Myocyte (in vitro differentiated cells): ENCODE measurements around the gene ZFAND3. TPM values are rescaled to one million over a fixed set of nuclear protein-coding genes. Genes with fewer than 3 reads are reported as not detected.

Experiments
- DNase-seq: peaks from one replicate; pipeline ENCODE4 v3.0.0-alpha.2; 2012; ENCODE audit warnings: low read depth
- total RNA-seq: library from RNA; depleted of rRNA; stranded (reverse); fragments of >200 nt; gene quantifications from 2 replicates; pipeline ENCODE4 v1.2.3, GENCODE V29; 2014

Gene ZFAND3
- total RNA-seq, 1 donor from 2014 or later = 26.9 TPM

DNA sequence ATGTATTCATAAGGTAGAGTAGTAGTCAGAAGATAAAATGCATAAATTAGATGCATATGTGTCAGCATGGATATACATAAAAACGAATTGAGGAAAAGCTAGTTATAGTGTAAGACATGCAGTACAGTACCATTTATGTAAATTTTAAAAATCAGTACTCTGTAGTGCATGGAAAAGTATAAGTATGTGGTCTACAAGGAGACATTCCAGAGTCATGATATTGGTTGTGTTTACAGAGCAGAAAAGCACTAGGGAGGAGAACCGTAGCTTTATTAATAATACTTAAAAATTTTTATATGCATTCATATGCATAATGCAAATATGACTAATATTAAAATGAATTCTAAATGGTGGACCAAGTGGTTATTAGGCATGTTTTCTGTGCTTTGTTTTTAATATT lies 220.0 kb downstream of the ZFAND3 start:
- DNase-seq = no peak

DNA sequence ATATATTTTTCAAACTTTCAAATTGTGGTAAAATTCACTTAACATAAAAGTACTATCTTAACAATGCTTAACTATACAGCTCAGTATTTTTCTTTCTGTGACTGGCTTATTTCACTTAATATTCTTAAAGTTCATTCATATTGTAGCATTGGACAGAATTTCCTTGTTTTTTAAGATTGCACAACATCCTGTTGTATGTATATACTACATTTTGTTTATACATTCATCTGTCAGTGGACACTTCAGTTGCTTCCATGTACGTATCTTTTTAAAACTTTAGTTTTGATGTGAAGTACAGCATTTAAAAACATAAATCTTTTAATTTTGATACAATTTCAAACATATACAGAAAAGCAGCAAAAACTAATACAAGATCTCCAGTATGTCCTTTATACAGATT lies 220.7 kb downstream of the ZFAND3 start:
- no peak for DNase-seq

DNA sequence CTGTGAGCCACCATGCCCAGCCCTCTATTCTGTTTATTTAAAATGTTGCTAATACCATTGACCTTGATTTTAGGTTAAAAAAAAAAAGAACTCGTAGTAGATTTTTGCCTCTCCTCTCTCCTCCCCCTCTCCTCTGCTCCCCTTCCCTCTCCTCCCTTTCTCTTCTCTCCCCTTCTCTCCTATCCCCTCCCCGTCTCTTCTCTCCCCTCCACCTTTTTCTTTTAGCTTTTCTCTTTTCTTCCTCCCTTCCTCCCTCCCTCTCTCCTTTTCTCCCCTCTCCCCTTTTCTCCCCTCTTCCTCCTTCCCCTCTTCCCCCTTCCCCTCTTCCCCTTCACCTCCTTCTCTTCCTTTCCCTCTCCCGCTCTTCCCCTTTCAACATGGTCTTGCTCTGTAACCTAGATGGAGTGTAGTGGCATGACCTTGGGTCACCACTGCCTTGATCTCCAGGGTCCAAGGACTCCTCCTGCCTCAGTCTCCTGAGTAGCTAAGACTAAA lies 223.8 kb downstream of the ZFAND3 start:
- DNase-seq = no peak

DNA sequence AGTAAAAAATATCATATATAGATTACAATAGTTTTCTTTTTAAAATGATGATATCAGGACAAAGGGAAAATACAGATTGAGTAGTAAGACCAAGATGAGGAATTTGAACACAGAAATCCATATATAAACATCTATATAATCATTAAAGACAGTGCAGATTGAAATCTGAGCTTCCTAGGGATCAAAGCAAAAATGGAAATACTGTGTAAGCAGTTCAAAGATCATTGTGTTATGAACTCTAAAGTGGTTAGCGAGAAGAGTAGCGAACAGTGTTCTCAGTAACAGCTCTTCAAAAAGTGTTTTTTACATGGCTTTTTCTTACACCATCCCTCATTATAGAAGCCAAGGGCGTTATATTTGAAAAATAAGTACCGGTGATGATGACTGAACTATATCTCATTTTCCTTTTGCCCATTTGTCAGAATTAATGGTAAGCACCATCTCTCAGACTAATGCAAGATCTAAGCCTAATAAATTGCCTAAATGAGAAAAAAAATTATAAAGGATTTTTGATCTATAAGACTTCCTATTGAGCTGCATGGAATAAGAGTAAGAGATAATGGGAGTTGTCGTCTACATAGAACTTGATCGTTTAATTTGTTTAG lies 226.3 kb downstream of the ZFAND3 start:
- no peak for DNase-seq

DNA sequence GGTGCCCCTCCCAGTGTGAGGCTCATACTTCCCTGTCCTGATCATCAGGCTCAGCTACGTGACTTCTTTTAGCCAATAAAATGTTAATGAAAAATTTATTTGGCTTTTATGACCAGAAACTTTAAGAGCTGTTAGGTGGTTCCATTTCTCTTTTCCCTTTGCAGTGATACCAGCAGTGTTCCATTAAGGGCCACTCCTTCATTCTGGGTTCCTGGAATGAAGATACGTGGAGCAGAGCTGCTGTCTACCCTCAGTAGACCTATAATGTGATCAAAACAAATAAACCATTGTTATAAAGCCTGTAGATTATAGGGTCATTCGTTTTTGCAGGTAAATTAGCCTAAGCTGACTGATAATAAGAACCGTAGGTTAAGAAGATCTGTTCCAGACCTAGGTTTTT lies 228.0 kb downstream of the ZFAND3 start:
- DNase-seq = no peak

DNA sequence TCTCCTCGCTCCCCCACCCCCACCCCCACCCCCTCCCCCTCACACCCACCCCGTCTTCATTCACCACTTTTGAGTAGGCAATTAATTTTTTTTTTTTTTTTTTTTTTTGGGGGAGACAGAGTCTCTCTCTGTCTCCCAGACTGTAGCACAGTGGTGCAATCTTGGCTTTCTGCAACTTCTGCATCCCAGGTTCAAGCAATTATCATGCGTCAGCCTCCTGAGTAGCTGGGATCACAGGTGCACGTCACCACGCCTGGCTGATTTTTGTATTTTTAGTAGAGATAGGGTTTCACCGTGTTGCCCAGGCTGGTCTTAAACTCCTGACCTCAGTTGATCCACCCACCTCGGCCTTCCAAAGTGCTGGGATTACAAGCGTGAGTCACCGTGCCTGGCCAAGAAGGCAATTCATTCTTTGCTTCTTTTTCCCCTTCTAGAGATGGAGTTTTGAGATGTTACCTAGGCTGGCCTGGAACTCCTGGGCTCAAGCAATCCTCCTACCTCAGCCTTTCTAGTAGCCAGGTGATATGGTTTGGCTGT lies 230.4 kb downstream of the ZFAND3 start:
- peak; percentile 9 for DNase-seq

DNA sequence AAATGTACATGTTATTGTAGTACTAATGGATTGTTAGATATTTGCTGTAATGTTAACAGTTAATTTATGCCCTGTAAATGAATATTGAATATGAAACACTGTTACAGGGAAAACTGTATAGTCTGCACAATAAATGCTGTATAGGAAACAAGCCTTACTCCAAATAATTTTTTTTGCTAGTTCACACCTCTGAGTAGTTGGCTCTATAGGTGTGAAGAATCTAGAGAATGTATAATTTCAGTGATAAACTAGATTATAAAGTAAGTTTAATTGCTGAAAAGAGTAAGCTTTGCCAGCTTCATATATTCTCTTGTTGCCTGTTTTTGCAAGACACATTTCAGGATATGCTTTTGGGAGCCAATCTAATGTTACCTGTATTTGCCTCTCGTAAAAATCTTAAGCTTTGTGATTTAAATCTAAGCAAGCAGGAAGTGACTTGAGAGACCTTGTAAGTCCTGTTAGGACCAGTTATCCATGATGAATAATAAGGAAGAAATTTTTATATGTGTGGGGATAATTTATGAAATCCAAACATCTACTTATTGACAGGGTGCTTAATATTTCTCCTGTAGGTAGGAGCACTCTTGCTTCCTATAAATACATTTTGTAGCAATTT lies 232.4 kb downstream of the ZFAND3 start:
- no peak for DNase-seq

DNA sequence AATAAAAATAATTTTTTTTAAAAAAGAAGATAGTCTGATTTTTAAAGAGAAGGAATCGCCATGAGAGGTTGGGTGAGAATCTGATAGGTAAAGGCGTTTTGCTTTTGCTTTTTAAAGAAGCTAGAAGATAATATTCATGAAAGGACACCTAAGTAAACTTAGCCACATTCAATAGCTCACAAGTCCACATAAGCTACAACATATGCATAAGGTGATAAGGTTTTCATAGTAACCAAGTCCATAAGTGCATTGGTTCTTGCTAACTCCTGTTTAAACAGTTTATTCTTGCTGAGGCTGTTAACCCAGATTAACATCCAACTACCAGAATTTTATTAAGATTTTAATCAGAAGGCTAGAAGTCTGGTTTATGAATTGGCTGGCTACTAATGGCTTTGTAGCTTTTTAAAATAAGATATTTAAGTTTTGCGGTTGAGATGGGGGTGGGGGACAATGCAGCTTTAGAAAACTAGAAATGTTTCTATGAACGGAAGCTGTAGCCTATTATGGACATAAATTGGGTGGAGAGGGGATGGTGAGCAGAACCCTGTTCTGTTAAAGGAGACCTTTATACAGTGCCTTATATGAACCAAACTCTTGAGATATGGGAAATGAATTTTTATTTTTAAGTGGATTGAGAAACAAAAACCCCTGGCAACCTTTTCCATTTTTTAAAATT lies 235.1 kb downstream of the ZFAND3 start:
- DNase-seq = no peak

DNA sequence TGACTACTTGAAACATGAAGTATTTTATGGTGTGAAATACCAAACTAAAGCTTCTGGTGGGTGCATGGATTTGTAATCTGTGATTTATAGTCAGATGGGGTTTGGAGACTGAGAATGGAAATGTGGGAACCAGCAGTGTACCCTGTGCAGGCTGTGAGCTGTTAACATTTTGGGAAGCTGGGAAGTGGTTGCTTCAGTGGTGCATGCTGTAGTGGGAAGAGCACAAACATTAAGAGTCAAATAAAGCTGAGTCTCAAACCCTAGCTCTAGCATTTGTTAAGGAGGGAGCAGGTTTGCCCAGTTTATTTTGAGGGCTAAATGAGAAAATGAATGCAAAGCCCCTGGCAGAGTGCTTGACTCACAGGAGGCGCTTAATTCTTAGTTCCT lies 235.7 kb downstream of the ZFAND3 start:
- DNase-seq = no peak

DNA sequence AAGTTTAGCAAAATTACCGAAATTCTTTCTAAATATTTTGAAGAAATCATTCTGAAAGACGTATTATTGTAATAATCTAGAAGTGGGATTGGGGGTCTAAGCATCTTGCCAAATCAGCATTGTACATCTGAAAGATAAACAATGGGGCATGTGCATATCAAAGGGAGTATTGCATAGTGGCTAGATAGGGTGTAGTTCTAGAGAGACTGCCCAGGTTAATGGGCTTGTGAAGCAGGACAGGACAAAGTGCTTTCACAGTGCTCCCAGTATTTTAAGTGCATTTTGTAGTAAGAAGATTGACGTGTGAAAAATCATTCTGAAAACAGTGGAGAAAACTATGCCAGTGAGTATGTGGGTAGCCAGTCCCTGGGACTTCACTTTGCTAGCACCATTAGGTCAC lies 236.8 kb downstream of the ZFAND3 start:
- DNase-seq = no peak

DNA sequence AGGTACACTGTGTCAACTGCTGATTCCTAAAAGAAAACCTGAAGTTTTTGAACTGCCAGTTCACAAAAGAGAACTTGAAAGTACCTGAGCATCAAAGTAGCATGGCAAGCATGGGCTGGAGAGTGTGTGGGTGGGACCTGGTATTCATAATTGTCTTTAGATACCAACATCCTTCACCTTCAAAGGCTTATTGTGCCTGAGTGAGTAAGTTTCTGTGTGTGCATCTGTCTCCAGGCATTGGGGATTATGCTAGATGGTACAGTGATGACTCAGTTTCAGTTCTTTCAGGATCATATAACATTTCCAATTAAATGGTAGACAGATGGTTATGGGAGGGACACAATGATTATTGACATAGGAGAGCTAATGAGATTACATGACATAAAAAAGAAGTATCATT lies 238.5 kb downstream of the ZFAND3 start:
- DNase-seq = peak; percentile 26

DNA sequence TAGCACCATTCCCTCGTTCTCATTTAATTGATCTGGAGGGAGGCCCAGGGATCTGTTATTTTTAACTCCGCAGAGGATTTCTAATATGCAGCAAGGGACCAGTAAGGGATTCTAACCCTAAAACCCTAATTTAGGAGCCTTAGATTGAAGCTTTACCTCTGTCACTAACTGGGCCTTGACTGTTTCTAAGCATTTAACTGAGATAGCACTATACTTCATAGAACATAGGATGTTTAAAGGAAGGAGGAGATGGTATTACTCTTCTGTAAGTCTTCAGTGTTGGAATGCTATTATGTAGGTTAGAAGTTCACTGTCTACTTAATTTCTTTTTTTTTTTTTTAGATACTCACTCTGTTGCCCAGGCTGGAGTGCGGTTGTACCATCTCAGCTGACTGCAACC lies 242.5 kb downstream of the ZFAND3 start:
- DNase-seq = no peak

DNA sequence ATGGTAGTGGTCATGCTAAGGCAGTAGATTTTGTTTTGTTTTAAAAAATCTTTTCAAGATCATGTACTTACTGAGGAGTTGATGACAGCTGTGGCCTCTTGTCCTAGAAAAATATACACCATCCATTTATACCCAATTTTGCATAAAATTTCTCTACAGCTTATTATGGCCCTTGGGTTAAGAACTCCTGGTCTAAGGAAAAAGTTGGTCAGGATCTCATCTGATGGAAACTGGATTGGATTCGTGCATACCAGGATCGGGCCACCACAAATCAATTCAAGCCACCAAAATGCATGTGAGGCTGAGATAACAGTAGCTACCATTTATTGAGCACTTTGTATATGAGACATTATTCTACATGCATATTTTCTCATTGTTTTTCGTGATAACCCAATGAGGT lies 244.4 kb downstream of the ZFAND3 start:
- DNase-seq = no peak

DNA sequence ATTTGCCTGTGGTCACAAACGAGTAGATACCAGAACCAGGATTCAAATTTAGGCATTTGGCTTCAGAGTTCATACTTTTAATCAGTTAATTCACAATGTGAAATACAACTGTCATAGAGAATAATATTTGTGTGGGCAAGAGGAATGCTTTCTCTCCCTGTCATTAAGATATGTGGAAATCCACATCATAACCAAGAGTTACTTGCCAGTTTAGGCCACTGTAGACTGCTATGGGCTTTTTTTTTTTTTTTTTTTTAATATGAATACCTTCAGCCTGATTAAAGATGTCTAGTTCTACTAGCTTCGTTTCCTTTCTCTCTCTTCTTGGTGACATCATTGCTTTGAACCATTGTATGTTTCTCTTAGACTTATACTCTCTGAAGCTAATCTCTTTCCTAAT lies 244.9 kb downstream of the ZFAND3 start:
- DNase-seq = no peak

DNA sequence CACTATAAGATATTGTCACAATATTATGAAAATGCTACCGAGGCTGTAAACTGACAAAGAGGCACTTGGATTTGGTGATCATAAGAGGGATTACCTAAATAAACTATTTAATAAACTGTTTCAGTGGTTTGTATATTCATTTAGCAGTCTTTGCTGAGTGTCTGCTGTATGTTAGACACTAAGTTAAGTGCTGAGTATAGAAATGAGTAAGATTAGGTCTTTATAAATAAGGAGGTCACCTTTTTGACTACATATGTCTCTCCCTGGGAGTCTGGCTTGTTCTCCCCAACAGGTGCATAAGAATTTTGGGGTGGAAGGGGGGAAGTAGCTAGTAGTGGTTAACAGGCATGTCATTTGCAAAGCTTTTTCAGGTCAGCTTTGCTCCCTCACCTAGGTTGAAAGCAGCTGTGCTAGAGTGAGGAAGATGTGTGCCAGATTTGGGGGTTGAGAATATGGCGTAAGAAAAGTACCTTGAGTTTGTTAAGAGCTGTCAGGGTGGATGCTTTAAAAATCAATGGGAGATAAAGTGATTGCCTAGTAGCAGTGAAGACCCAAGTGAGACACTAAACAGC lies 246.3 kb downstream of the ZFAND3 start:
- no peak for DNase-seq

DNA sequence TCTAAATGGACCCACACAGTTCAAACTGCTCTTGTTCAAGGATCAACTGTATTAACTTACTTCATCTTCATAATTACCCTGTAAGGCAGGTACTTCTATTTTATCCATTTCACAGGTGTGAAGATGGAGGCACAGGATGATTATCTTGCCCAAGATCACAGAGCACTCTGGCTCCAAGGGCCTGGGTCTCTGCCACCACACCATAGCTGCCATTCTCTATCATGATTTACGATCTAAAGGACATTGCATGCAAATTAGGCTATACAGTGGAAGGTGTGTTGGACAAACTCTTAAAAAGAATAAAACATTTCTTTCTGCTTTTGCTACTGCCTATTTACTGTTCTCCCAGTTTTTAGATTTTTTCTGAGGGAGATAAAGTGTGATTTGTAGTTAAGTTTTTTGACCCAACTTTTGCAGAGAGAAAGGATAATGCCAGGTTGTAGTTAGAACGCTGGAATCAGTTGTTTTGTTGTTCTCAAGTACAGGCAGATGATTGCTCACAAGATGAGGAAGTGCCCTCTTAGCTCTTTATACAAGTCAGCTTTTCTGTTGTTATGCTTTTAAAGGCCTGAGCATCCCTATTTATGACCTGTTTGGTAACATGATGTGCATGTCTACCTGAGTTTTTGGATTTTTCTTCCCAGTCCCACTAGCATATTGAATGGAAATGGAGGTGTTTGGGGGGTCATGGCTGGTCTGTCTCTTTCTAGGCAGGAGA lies 247.9 kb downstream of the ZFAND3 start:
- no peak for DNase-seq

DNA sequence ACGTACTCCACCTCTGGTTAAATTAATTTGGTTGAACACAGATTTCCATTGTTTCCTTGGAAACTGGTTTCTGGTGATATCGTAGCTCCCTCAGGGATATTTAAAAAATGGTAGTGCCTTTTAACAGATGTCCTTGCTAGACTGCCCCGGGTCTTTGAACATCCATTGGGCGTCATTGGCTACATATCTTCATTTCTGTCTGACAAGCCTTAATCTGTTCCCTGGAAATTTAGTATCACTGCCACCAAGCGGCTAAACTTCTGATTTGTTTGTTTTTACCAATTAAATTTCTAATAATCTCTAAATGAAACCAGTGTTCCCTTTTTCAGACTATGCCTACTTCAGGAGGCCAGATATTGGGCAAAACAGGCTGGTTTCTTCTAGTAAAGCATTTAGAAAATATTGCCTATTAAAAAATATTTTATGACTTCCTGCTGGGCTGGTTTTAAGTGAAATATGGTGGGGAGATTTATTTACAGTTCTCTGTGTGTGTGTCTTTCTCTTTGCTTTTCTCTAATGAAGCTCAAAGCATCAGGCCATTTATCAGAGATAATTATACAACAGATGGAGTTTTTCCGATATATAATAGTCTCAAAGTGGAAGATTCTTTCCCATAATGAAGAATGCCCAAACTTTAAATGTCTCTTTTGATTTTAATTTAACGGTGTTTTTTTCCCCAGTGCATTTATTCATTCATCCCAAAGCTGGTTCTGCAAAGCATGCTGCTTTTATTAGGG lies 249.5 kb downstream of the ZFAND3 start:
- DNase-seq = peak; percentile 6

DNA sequence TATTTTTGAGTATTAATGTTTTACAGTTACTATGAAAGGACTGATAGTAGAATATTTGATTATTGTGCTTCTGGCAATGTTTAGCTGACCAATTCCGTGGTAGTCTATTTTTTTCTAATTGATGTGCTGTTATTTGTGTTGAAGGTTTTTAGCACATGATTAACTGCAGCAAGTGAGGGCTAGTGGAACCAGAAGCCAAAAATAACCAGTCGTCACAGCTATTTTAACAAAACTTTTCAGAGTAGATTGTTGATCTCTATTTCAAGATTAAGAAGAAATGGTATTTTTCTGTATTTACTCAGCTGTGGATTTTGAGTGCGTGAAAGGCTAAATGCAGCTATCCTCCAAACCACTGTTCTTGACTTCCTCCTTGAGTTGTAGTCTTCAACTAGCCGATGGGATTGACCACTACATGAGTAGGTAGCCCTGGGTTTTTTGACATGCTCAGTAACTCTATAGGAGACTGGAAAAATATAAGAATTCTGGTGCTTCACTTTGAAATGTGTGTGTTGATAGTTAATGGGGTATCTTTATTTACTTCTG lies 258.0 kb downstream of the ZFAND3 start:
- DNase-seq = peak; percentile 6

DNA sequence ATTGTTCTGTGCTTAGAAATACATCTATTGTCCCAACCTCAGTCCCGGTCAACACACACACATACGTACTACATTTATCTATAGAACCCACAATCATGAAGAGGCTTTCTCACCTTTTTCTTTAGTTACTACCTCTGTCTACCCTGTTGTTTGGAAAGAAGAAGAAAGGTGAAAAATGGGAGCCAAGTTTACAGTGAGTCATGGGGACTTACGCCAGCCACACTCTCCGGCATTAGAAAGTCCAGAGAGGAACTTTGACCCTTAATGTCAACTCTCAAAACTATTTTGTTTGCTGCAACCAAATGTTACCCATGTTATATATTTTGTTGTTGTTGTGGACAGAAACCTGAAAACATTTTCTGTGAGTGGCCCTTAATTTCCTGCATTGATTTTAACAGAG lies 259.1 kb downstream of the ZFAND3 start:
- DNase-seq = no peak

DNA sequence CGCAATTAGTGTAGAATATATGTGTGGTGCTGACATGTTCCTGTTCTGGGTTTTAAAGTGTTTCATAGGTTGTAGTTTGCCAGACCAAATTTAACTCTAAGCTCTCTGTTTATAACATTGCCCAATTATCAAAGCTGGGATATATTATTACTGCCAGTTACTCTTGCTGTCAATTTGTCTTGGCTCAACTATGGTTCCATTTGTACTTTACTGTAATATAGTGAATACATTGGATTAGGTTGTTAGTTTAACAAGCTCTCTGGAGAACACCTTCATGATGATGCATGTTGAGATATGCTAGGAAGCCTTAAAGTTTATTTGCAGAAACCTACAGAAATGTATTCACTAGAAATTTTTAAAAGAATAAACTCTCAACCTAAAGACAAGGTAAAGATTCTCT lies 259.6 kb downstream of the ZFAND3 start:
- no peak for DNase-seq

DNA sequence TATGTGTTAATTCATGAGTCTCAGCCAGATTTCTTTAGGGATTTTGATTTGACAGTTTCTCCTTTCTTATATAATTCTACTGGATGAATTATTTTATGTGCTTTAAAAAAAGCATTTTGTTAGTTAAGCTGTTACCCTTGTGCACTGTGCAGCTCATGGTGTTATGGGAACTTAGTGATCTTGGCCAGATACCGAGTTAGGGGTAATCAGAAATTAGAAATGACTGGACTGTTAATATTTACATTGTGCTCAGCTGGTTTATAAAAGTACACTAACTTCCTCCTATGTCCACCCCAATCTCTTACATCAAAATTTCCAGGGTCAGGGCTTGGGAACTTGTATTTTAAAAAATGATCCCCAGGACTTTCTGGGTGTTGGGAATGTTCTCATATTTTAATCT lies 260.0 kb downstream of the ZFAND3 start:
- DNase-seq = no peak
